Stimulated activated CD4-positive, alpha-beta T cell treated with anti-CD3 and anti-CD28 coated beads, Interleukin-15, amount 100 ng/mL, for 24 hours (primary cell): ENCODE data around the gene COL11A1.
"Not testable (repeated sequence)": the region's sequence is repeated elsewhere in the genome, so short reads cannot be mapped to it uniquely, and the experiment has no call there.

Experiments used
- DNase-seq: peaks from one replicate; pipeline ENCODE4 v3.0.0-alpha.2; 2020

The COL11A1 gene

DNA sequence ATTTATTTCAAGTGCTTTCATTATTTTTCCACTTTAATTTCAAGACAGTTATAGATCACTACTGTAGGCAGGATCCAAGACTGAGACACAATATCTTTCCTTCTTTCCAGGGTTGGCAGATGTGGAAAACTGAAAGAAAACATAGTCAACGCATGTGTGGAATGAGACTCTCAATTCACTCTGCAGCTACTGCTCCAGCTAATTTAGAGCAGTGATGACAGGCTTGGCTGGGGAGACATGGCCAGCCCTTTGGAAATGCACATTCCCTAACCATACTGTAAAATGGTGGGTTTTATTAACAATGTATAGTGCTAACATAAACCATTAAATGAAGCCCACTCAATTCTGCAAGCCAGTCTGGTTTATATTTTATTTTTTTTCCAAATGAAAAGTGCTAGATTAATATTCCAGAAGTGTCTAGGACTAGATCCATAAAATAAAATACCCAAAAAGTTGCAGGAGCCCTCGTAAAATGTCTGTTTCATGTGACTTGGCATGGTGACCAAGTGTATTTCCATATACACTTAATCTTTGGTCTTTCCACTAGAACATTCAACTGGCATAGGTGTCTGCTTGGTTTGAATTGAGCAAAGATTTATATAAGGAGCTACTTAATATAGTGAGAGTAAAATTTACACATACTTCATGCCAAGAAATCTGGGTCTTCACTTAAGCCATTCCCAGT is 32.9 kb downstream of the COL11A1 start:
- DNase-seq: no peak

DNA sequence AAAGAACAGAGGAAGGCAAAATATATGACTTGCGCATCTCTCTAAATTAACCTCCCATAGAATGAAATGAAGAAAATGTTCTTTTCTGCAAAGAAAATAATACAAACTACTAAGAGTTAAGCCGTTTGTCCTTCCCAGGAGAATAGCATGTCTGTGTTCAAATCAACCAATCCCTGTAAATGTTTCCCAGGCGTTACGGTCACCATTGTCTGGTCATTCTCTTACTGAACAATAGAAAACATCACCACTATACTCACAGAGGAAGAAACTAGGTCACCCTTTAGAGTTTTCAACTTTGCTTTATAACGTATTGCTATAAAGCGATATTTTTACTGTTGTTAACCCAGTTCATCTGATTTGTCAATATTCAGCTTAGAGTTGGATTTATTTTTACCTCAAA is 34.1 kb downstream of the COL11A1 start:
- DNase-seq: no peak

DNA sequence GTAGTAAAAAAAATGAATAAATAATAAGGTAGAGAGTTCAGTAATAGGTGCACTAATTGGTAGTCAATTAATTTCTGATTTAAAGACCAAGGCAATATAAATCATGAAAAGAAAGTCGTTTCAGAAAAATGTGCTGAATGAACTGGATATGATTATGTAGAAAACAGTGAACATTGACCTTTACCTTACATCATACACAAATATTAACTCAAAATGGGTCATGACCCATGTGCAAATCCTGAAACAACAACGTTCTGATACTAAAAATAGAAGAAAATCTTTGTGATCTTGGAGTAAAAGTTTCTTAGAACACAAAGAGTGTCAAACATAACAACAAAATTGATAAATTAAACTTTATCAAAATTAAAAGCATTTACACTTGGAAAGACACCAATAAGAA is 39.1 kb downstream of the COL11A1 start:
- DNase-seq: no peak

DNA sequence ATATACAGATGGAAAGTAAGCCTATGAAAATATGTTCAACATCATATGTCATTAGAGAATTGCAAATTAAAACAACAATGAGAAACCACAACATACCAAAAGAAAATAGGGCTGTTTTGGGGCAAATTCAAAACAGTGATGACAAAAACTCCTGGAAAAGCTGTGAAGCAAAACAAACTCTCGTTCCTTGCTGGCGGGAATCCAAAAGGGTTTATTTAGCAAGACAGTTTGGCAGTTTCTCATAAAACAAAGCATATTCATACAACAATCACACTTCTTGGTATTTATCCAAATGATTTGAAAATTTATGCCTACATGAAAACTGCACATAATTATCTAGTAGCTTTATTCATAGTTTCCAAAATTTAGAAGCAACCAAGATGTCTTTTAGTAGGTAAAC is 44.4 kb downstream of the COL11A1 start:
- DNase-seq: no peak

DNA sequence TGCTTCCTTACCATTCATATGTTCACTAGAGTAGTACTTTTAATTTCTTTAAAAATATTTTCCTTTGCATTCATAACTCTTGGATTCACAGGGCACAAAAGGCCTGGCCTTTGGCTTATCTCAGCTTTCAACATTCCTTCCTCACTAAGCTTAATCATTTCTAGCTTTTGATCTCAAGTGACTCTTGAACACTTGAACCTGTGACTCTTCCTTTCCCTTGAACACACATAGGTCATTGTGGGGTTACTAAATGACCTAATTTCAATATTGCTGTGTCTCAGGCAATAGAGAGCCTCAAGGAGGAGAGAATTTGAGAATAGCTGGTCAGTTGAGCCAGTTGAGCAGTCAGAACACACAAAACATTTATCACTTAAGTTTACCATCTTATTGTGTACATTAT is 49.9 kb downstream of the COL11A1 start:
- DNase-seq: no peak

DNA sequence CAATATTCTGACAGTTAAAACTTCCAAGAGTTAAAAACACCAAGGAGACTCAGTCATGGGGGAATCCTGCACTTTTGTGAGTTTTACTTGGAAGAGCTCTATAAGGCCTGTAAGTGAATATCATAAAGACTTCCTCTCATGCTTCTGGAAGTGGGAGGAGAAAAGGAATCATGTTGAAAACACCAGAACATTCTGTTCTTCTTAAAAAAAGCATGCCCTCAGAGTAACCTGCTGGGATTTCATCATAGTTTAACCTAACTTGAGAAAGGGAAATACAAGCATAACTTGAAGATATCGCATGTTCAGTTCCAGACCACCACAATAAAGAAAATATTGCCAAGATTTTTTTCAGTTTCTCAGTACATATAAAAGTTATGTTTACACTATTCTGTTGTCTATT is 51.9 kb downstream of the COL11A1 start:
- DNase-seq: no peak

DNA sequence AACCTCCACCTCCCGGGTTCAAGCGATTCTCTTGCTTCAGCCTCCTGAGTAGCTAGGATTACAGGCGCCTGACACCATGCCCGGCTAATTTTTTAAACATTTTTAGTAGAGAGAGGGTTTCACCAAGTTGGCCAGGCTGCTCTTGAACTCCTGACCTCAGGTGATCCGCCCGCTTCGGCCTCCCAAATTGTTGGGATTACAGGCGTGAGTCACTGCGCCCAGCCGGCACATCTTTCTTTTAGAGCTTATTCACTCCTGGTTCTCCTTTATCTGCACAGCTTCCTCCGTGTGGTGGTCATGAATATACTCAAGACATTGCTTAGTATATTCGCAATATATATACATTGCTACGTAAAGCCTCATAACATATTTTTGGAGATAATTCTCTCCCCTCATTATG is 80.2 kb downstream of the COL11A1 start:
- not testable (repeated sequence) for DNase-seq

DNA sequence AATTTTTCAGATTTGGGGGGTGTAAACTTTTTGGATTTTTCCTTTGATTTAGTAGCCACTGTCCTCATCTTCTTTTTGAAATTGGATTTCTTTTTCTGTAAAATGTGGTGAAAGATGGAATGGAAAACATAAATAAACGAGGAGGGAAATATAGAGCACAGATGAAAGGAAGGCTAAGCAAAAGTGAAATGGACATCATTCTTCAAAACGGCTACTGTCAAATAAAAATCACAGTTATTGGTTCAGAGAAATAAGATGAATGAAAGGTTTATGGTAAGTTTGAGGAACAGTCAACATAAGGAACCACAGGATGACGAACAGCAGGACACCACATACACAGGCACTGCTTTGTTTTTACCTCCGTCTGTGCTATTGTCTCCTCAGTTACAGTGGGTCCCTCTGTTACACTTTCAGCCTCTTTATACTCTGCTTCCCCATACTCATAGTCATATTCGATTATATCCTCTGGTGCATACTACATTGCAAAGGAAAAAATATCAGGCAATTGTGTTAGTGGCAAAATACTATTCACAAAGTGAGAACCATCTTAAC is 82.4 kb downstream of the COL11A1 start:
- no peak for DNase-seq

DNA sequence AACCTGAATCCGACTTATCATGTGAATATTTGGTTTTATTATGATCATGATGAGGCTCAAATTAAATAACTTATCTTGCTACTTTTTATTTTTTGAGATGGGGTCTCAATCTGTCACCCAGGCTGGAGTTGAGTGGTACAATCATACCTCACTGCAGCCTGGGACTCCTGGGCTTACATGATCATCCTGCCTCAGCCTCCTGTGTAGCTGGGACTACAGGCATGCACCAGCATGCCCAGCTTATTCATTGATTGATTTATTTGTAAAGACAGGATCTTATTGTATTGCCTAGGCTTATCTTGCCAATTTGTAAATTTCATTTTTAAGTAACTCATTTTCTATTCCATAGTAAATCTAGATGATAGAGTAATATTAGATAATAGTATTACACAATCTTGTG is 84.3 kb downstream of the COL11A1 start:
- no peak for DNase-seq

DNA sequence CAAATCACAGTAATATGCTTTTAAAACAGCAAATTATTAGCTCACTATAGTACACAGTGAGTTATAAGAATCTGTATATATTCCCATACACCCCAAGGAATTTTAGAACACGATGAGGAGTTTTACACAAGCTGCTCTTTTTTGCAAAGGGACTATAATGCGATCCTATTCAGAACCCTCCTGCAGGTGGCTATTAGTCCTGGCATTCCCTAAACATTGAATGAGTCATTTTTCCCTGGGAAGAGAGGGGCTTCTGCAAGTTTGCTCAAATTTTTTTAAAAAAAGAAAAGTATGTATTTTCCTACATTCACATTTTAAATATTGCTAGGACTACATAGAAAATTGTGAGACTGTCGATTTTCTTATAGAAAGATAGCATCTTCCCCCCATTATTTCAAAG is 106.3 kb downstream of the COL11A1 start:
- DNase-seq: no peak

DNA sequence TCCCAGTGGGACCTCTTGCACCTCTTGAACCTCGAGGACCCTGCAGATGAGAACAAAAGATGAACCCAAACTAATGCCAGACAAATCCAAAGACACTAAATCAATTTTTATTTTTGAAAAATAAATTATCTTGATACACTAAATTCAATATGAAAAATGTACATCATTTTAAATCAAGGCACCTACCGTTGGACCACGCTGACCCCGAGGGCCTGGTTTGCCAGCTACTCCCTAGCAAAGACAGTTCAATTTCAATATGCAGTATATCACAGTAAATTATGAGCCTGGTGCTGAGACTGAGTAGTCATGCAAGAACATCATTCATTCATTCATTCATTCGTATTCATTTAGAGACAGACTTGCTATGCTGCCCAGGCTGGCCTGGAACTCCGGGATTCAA is 129.4 kb downstream of the COL11A1 start:
- DNase-seq: no peak

DNA sequence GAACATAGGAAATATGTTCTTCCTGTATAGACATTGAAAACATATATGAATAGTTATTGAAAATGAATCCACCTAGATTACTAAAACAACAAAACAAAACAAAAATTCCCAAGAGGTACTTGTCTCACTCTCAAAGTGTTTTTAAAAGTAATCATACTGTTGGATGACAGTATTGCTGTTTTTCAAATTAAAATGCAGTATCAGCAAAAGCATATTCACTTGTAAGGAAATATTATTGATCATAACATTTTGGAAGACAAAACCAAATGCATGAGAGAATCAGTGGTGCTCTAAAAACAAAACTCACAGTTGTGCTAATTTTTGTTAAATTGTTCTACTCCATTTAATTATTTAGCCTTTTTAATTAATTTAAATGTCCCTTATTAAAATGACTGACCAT is 131.0 kb downstream of the COL11A1 start:
- DNase-seq: no peak

DNA sequence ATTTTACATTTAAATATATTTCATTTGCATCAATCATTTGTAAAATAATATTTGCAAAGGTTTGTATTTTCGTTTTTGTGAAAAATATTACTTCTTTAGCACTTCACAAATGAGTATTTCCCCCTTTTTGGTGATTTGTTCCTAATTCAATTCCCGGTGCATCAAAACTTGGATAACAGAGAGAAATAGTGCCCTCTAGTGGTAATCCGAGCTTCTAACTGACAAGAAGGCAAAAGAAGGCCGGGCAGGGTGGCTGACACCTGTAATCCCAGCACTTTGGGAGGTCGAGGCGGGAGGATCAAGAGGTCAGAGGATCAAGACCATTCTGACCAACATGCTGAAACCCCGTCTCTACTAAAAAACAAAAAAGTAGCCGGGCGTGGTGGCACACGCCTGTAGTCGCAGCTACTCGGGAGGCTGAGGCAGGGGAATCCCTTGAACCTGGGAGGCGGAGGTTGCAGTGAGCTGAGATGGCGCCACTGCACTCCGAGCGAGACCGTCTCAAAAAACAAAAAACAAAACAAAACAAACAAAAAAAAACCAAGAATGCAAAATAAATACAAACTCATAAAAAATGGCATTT is 137.7 kb downstream of the COL11A1 start:
- peak; percentile 11 for DNase-seq

DNA sequence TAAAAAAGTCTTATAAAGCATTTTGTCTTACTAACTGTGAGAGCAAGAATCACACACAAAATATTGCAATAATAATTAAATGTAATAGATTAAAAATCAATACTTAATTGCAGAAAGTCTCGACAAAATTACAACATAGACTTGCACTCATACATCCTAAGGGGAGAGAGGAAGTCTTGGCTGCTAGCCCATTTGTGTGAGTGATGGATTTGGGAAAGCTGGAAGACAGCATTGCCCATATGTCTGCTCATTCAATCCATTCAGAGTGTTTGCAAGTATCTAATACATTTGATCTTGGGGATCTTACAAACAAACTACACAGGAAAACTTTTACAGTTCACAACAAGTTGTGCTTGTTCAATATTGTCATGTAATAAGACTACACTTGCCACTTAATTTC is 140.5 kb downstream of the COL11A1 start:
- DNase-seq: no peak

DNA sequence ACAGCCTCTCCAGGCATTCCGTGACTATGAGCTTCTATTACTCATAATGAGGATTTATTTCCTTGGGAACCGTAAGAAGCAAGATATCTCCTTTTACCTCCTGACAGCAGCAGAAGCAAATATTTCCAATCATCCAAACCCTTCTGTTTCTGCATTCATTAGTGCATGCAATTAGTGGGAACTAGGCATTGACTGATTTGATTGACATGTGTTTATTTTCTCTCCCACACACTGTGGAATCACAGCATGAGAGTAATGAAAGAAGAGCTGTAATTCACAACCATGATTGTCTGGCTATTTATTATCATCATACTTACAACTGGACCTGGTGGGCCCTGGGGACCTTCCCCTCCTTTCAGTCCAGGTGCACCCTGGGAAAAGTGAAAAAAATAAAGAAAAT is 146.8 kb downstream of the COL11A1 start:
- DNase-seq: no peak

DNA sequence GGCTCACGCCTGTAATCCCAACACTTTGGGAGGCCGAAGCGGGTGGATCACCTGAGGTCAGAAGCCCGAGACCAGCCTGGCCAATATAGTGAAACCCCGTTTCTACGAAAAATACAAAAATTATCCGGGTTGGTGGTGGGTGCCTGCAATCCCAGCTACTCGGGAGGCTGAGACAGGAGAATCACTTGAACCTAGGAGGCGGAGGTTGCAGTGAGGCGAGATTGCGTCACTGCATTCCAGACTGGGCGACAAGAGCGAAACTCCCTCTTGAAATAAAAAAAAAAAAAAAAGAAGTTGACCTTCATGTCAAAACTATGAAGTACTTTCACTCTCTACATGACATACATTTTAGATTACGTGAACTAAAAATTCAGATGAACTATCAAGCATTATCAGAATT is 153.7 kb downstream of the COL11A1 start:
- DNase-seq: no peak

DNA sequence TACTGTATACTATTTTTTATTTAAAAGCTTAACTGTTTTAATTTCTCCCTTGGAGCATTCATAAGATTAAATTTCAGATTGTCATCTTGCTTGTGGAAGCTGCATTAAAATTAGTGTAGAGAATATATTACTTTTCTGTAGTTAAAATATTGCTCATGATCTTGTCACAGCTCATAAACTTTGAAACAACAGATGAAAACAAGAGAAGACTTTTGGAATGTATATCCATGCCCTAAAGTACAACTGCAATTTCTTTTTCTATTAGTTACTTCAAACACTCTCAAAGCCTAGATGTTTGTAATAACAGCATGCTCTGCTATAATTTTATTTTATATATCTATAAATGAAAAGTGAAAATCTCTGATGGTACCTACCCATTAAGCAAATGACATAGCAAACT is 155.9 kb downstream of the COL11A1 start:
- DNase-seq: no peak

DNA sequence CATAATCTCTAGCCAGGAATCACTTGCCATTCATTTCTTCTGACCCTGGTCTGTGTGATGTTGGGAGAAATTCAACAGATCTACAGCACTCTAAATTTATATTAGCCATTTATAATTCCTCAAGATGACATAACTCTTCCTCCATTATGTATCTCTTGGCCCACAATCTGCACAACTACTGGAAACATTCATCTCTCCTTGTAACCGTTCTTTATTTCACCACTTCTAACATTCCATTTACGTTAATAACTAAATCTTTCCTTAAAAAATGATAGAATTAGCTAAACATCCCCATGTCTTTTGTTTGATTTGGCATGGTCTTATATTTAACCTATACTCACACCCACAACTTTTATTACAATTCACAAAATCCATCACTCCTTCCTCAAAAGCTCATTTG is 166.0 kb downstream of the COL11A1 start:
- DNase-seq: no peak

DNA sequence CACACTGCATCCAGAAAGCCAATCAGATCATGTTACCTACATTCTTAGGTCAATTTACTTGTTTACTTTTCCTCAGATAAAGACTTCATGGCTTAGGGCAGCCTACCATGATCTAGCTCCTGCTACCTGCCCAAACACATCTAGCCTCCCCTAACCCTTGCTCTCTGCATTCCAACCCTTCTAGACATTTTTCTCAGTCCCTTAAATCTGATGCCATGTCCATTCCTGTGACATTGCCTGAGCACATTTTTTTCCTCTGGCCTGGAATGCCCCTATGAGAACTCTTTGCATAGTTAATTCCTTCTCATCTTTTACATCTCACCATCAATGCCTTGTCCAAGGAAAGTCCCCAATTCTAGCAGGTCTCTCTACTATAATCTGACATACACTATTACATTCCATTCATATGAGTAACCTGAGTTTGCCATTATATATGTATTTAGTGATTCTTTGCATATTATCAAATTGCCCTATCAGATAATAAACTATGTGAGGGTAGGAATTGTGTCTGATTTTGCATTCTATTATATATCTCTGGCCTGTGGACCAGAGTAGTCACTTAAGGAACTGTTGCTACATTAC is 166.9 kb downstream of the COL11A1 start:
- no peak for DNase-seq

DNA sequence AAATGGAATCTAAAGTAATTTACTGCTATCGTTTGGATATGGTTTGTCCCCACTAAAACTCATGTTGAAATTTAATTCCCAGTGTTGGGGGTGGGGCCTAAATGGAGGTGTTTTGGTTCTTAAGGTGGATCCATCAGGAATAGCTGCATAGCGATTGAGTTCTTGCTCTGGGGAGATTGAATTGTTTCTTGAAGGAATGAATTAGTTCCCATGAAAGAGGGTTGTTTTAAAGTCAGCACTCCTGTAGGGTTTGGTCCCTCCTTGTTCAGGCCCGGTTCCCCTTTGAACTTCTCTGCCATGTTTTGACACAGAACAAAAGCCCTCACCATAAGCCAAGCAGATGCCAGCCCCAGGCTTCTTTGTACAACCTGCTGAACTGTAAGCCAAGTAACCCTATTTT is 170.9 kb downstream of the COL11A1 start:
- DNase-seq: no peak

DNA sequence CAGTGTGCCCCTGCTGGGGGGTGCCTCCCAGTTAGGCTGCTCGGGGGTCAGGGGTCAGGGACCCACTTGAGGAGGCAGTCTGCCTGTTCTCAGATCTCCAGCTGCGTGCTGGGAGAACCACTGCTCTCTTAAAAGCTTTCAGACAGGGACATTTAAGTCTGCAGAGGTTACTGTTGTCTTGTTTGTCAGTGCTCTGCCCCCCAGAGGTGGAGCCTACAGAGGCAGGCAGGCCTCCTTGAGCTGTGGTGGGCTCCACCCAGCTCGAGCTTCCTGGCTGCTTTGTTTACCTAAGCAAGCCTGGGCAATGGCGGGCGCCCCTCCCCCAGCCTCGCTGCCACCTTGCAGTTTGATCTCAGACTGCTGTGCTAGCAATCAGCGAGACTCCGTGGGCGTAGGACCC is 175.0 kb downstream of the COL11A1 start:
- DNase-seq: not testable (repeated sequence)

DNA sequence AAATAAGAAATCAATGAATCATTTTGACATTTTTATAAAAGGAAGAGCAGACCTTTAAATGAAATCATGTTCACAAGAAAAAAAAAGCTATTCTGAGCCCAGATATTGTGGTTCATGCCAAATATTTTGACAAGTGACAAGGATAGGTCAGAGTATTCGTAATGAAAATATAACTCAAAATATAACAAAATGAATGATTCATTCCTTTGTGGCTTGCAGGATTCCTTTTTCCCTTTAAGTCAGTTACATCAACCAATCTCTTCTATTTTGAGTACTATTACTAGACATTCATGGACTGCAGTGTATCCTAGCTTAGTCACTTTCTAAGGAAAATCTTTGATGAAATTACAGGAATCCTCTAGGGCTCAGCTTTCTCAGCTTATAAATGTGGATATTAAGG is 188.7 kb downstream of the COL11A1 start:
- DNase-seq: no peak

DNA sequence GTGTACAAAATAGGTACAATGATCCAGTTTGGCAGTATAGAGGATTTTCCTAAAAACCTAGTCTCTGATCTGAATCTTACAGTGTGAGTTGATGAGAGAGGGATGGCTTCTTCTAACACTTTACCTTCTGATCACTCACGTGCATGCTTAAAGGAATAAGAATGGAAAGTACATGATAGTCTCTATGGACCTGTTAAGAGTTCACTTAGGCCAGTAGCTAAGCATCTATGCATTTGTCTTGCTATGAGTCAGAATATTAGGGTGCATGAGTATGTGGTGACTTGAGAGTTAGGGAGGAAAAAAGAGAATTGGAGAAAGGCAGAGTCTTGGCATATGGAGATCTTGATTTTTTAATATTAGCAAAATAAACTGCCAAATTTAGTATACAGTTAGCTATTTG is 206.3 kb downstream of the COL11A1 start:
- no peak for DNase-seq

DNA sequence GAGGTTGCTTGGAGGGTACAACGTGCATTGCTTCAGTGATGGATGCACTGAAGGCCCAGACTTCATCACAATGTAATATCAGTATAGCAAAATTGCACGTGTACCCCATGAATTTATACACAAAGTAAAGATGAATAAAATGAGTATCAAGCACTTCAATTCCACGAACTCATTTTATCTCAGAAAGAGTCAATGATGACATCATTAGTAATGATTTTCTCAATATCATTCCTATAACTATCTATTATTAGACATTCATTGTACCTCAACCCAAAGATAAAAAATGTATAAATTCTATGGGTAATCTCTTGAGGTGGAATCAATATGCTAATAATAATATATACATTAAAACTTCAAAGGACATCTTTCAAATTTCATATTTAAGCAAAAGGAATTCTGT is 208.4 kb downstream of the COL11A1 start:
- no peak for DNase-seq

DNA sequence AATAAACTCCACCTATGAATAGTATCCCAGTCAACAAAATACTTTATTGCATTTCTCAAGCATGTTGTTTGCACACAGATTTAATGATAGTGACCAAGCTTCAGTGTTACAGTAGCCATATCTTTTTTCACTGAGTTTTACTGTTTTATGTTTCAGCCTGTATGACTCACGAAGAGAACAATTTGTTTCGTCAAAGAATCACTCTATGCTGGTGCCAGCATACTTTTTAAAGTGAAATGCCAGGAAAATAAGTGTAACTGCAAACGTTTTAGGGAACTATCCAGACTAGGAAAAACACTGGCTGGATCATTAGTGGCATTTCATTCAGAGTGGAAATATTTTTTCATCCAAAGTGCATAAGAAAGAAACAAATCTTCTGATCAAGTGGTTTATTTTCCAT is 210.8 kb downstream of the COL11A1 start:
- DNase-seq: no peak
